ENCODE measurements around the gene BAG1. TPM values are rescaled to one million over a fixed set of nuclear protein-coding genes. Genes with fewer than 3 reads are reported as not detected.

BAG1 gene
- total RNA-seq, 1 donor from 2014 or later, result 98.5 TPM

DNA sequence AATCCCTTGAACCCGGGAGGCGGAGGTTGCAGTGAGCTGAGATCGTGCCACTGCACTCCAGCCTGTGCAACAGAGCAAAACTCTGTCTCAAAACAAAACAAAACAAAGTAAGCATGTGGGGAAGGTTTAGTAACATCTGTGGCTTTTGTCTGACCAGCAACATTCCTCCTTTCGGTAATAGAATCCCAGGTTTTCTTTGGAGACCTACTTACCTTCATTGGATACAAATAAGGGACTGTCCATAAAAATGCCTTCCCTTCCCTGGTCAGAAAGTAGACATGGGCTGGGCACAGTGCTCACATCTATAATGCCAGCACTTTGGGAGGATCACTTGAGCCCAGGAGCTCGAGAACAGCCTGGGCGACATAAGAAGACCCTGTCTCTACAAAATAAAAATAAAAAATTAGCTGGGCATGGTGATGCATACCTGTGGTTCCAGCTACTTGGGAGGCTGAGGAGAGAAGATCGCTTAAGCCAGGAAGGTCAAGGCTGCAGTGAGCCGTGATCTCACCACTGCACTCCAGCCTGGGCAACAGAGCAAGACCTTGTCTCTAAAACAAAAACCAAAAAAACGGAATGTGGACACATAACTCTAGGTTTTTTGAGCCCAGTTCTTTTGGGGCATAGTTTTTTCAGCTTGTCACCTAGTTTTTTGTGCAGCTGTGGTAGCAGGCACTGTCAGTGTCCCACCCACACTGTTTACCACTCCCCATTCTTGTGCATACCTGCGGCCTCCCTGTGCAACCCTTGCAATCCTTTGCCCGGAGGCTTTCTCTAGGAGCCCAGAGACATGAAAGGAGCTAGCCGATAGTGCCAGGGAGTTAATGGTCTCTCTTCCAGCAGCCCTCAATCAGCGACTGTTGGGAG lies 33.5 kb downstream of the BAG1 start:
- no peaks in the 10 kb centered on the region for H3K36me3 ChIP-seq
- H3K9me3 ChIP-seq, result no peaks in the 10 kb centered on the region
- intact Hi-C loops (cut with DNase I), result no loop called here
- peaks cover 13% of the 10 kb centered on the region for H3K4me1 ChIP-seq
- DNase-seq (no peak), ATAC-seq (no peak)
- no peak overlapping the region for H3K27ac ChIP-seq
- no peaks in the 10 kb centered on the region for H3K27me3 ChIP-seq (ENCODE audit: low read depth)
- no peak overlapping the region for H3K4me3 ChIP-seq
- TF ChIP-seq, protein P1, sequence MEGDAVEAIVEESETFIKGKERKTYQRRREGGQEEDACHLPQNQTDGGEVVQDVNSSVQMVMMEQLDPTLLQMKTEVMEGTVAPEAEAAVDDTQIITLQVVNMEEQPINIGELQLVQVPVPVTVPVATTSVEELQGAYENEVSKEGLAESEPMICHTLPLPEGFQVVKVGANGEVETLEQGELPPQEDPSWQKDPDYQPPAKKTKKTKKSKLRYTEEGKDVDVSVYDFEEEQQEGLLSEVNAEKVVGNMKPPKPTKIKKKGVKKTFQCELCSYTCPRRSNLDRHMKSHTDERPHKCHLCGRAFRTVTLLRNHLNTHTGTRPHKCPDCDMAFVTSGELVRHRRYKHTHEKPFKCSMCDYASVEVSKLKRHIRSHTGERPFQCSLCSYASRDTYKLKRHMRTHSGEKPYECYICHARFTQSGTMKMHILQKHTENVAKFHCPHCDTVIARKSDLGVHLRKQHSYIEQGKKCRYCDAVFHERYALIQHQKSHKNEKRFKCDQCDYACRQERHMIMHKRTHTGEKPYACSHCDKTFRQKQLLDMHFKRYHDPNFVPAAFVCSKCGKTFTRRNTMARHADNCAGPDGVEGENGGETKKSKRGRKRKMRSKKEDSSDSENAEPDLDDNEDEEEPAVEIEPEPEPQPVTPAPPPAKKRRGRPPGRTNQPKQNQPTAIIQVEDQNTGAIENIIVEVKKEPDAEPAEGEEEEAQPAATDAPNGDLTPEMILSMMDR (IDR thresholded peaks at IDR 0.05), result no peak

DNA sequence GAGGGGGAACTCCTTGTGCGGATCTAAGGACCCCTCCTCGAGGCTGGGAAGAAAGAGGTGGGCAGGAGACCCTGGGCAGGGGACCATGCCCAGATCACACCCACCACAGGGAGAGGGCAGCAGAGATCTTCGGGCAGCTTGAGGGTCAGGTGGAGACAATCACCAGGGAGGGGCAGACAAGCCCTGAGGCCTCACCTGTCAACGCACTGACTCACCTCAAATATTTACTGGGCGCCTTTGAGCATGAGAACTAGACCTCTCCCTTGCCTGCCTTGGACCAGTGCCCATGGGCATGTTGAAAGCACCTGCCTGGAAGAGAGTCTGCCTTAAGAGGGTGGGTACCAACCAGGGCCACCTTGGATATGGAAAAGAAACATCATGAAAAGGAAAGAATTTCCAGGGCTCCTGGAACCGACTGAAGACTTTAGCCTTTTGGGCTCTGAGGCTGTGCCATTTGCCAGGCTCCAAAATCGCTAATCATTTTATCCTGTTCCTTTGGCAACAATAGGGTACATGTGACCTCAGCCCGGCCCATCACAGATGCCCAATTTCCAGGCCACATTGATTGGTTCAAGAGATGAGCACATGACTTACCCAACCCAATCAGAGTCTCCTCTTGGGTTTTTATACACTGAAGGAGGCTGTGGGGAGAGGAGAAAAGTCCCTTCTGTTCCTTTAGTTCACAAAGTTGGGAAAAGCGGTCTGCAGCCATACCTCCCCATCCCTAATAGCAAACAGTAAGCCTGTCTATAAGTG lies 35.0 kb downstream of the BAG1 start:
- H3K9me3 ChIP-seq, result no peaks in the 10 kb centered on the region
- peak; percentile 89 for DNase-seq
- peak overlapping the region; percentile 31 for H3K27ac ChIP-seq
- no peak overlapping the region for H3K4me3 ChIP-seq
- H3K36me3 ChIP-seq, result no peaks in the 10 kb centered on the region
- intact Hi-C loops (cut with DNase I), result loop anchor here (5.0 kb wide), 1 partner anchor 147 kb away; no protein-coding TSS in a partner anchor
- peak; percentile 88 to 92 for ATAC-seq
- TF ChIP-seq, protein P1 (IDR thresholded peaks at IDR 0.05), result peak; percentile 23
- H3K4me1 ChIP-seq, result peaks cover 23% of the 10 kb centered on the region
- H3K27me3 ChIP-seq (ENCODE audit: low read depth), result no peaks in the 10 kb centered on the region

DNA sequence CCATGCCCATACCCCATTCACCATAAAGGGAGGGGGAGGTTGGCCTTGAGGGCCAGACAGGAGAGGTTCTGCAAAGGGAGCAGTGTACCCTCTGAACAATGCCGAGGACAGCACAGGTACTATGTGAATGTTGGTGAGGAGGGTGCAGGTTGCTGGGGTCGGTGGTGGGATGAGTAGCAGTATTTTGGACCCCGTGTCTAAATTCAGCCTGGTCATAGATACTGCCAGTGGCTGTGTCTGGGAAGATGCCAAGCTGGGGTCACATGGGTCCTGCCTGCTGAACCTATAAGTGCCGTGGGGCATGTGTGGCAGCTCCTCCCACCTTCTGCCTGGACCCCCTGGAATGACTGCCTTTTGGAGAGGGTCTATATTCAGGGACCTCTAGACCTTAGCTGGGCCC lies 35.9 kb downstream of the BAG1 start:
- no peak for DNase-seq
- intact Hi-C loops (cut with DNase I), result loop anchor here (5.0 kb wide), 1 partner anchor 146 kb away; no protein-coding TSS in a partner anchor
- Histone ChIP-seq H3K4me3 (no peak overlapping the region), H3K4me1 (peaks cover 14% of the 10 kb centered on the region), H3K27ac (no peak overlapping the region), H3K36me3 (no peaks in the 10 kb centered on the region), H3K9me3 (no peaks in the 10 kb centered on the region), H3K27me3 (ENCODE audit: low read depth) (no peaks in the 10 kb centered on the region)
- TF ChIP-seq, protein P1 (IDR thresholded peaks at IDR 0.05), result no peak
- ATAC-seq, result no peak

DNA sequence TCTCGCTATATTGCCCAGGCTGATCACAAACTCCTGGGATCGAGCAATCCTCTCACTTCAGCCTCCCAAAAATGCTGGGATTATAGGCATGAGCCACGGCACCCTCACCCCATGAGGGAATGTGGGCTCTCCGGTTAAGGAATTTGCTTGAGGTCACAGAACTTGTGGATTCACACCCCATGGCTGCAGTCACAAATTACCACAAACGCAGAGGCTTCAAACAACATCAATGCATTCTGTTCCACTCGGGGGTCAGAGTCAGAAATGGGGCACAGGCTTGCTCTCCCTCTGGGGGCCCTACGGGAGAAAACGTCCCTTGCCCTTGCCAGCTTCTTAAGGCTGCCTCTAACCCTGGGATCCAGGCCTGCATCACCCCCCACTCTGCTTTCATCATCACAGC lies 36.8 kb downstream of the BAG1 start:
- no peaks in the 10 kb centered on the region for H3K9me3 ChIP-seq
- TF ChIP-seq, protein P1 (IDR thresholded peaks at IDR 0.05), result no peak
- DNase-seq (no peak), ATAC-seq (no peak)
- no peaks in the 10 kb centered on the region for H3K27me3 ChIP-seq (ENCODE audit: low read depth)
- peaks cover 13% of the 10 kb centered on the region for H3K4me1 ChIP-seq
- H3K4me3 ChIP-seq, result no peak overlapping the region
- H3K36me3 ChIP-seq, result no peaks in the 10 kb centered on the region
- H3K27ac ChIP-seq, result no peak overlapping the region
- intact Hi-C loops (cut with DNase I), result loop anchor here (5.0 kb wide), 1 partner anchor 145 kb away; no protein-coding TSS in a partner anchor

DNA sequence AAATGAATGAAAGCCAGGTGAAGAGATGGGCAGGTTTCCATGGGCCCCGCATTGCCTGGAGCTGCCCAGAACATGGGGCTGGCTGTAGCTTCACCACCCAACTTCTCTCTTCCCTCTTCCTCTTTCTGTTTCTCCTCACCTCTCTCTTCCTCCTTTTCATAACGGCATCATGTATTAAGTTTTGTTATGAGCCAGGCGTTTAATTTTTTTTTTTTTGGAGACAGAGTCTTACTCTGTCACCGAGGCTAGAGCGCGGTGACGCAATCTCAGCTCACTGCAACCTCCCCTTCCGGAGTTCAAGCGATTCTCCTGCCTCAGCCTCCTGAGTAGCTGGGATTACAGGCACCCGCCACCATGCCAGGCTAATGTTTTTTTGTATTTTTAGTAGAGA lies 37.5 kb downstream of the BAG1 start:
- Histone ChIP-seq H3K36me3 (no peaks in the 10 kb centered on the region), H3K4me3 (no peak overlapping the region), H3K4me1 (peaks cover 13% of the 10 kb centered on the region), H3K9me3 (no peaks in the 10 kb centered on the region), H3K27me3 (ENCODE audit: low read depth) (no peaks in the 10 kb centered on the region), H3K27ac (peak overlapping the region; percentile 49)
- TF ChIP-seq, protein P1 (IDR thresholded peaks at IDR 0.05), result no peak
- DNase-seq, result peak; percentile 84
- peak; percentile 24 to 50 for ATAC-seq
- intact Hi-C loops (cut with DNase I), result loop anchor here (5.0 kb wide), 1 partner anchor 145 kb away; no protein-coding TSS in a partner anchor
